Fibroblast of lung (primary cell): ENCODE measurements around the gene NHERF2. TPM values are rescaled to one million over a fixed set of nuclear protein-coding genes. Genes with fewer than 3 reads are reported as not detected.

ENCODE experiments used
- DNase-seq, 2 donors: peaks; one replicate each; pipeline versions ENCODE4 v3.0.0 to v3.0.0-alpha.2; 2010; ENCODE audit warnings: low read depth in 2 of 2
- H2AFZ ChIP-seq: 2 replicates; pipeline ENCODE4 v1.5.1; 2012; ENCODE audit warnings: low read length, control low read depth, inconsistent platforms
- H3K27ac ChIP-seq: 2 replicates; pipeline ENCODE4 v1.5.1; 2011; ENCODE audit warnings: low read length, control low read depth; ENCODE audit not compliant: insufficient read depth
- H3K27me3 ChIP-seq: 2 replicates; pipeline ENCODE4 v1.5.1; 2011; ENCODE audit warnings: mild to moderate bottlenecking, low read length; ENCODE audit not compliant: control insufficient read depth, insufficient read depth
- H3K36me3 ChIP-seq: 2 replicates; pipeline ENCODE4 v1.5.1; 2011; ENCODE audit warnings: low read length; ENCODE audit not compliant: control insufficient read depth, insufficient read depth
- H3K4me1 ChIP-seq: 2 replicates; pipeline ENCODE4 v1.5.1; 2011; ENCODE audit warnings: low read length; ENCODE audit not compliant: control insufficient read depth, insufficient read depth; ENCODE audit errors: extremely low read depth
- H3K4me2 ChIP-seq: 2 replicates; pipeline ENCODE4 v1.5.1; 2011; ENCODE audit warnings: low read length, control low read depth; ENCODE audit not compliant: insufficient read depth; ENCODE audit errors: extremely low read depth
- H3K4me3 ChIP-seq, 4 experiments: fragments of 200-600 bp in 1 of 4; sonication (generic) in 1 of 4; replicated peaks in 1 of 4; 2 replicates each; pipeline ENCODE4 v1.5.1; 2011 to 2016; ENCODE audit warnings: low read length in 4 of 4, low read depth in 3 of 4, mild to moderate bottlenecking in 3 of 4, control low read depth in 2 of 4, inconsistent platforms in 1 of 4, mixed read lengths in 1 of 4; ENCODE audit not compliant: insufficient read depth in 1 of 4; ENCODE audit errors: control extremely low read depth in 1 of 4
- H3K79me2 ChIP-seq: 2 replicates; pipeline ENCODE4 v1.5.1; 2012; ENCODE audit warnings: mild to moderate bottlenecking, low read length, inconsistent platforms; ENCODE audit not compliant: control insufficient read depth, insufficient read depth
- H3K9ac ChIP-seq: 2 replicates; pipeline ENCODE4 v1.5.1; 2011; ENCODE audit warnings: mild to moderate bottlenecking, low read length, control low read depth; ENCODE audit not compliant: insufficient read depth
- H3K9me3 ChIP-seq: 2 replicates; pipeline ENCODE4 v1.5.1; 2012; ENCODE audit warnings: low read depth, low read length; ENCODE audit not compliant: control insufficient read depth, insufficient read depth
- H4K20me1 ChIP-seq: 2 replicates; pipeline ENCODE4 v1.5.1; 2011; ENCODE audit warnings: low read length; ENCODE audit not compliant: control insufficient read depth, insufficient read depth; ENCODE audit errors: extremely low read depth
- EZH2 ChIP-seq: IDR thresholded peaks from 2 replicates; pipeline ENCODE4 v1.5.1; 2012; ENCODE audit warnings: low read length, control low read depth, mild to moderate bottlenecking; ENCODE audit errors: missing control alignments
- polyA plus RNA-seq, 2 donors: library from polyadenylated mRNA; depleted of rRNA in 1 of 2; stranded (reverse) in 1 of 2; unstranded in 1 of 2; fragments of >200 nt; gene quantifications; 2 replicates each; pipeline ENCODE4 v1.2.1, GENCODE V29; 2011 to 2012; ENCODE audit warnings: missing spikeins in 1 of 2
- total RNA-seq: library from RNA; depleted of rRNA; stranded (reverse); fragments of >200 nt; gene quantifications from 2 replicates; pipeline ENCODE4 v1.2.1, GENCODE V29; 2014
- TF ChIP-seq, protein P1 (sequence below), 2 donors: IDR thresholded peaks in 1 of 2; conservative IDR thresholded peaks in 1 of 2; 1 replicate in 1 of 2; 2 replicates in 1 of 2; pipeline ENCODE4 v1.5.1; 2011 to 2012; ENCODE audit warnings: low read length in 2 of 2, control low read depth in 1 of 2, inconsistent platforms in 1 of 2, low read depth in 1 of 2, mild to moderate bottlenecking in 1 of 2

Gene NHERF2
- total and polyA plus RNA-seq, 2 donors (not counting 1 experiment from before 2014, with no cell fraction given) = 21.5 to 38.0 TPM

DNA sequence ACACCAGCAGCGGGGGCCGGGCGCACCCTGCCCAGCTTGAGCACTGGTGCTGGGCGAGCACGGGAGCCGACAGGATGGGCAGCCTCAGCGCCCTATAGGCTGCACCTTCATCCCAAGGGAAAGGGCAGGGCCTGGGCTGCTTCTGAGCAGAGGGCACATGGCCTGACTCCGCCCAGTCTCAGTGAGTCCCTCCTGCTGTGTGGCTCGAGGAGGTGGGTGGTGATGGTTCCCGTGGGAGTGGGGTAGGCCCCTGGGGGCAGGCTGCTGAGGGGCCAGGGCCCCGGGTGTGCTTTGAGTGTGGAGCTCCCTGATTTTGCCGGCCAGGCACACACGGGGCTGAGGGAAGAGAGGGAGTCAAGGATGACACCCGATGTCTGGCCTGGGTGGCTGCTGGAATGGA is 59.0 kb downstream of the NHERF2 start:
- no peaks in the 10 kb centered on the region for H3K9me3 ChIP-seq
- H2AFZ ChIP-seq = no peak overlapping the region
- H3K27me3 ChIP-seq = no peaks in the 10 kb centered on the region
- no peak overlapping the region for H3K4me3 ChIP-seq
- no peak overlapping the region for H3K27ac ChIP-seq
- H3K4me1 ChIP-seq = peaks cover 6% of the 10 kb centered on the region
- DNase-seq = no peak
- no peaks in the 10 kb centered on the region for H3K79me2 ChIP-seq
- TF ChIP-seq, protein P1, sequence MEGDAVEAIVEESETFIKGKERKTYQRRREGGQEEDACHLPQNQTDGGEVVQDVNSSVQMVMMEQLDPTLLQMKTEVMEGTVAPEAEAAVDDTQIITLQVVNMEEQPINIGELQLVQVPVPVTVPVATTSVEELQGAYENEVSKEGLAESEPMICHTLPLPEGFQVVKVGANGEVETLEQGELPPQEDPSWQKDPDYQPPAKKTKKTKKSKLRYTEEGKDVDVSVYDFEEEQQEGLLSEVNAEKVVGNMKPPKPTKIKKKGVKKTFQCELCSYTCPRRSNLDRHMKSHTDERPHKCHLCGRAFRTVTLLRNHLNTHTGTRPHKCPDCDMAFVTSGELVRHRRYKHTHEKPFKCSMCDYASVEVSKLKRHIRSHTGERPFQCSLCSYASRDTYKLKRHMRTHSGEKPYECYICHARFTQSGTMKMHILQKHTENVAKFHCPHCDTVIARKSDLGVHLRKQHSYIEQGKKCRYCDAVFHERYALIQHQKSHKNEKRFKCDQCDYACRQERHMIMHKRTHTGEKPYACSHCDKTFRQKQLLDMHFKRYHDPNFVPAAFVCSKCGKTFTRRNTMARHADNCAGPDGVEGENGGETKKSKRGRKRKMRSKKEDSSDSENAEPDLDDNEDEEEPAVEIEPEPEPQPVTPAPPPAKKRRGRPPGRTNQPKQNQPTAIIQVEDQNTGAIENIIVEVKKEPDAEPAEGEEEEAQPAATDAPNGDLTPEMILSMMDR (conservative IDR thresholded peaks at IDR 0.05 in 1 of 2, IDR thresholded peaks at IDR 0.05 in 1 of 2; ENCODE audit: low read depth in 1 of 2, low read length in 2 of 2) = no peak
- no peak for TF ChIP-seq EZH2
- H3K9ac ChIP-seq = no peak overlapping the region
- H3K36me3 ChIP-seq = peaks cover 78% of the 10 kb centered on the region
- H4K20me1 ChIP-seq = no peaks in the 10 kb centered on the region
- no peak overlapping the region for H3K4me2 ChIP-seq

DNA sequence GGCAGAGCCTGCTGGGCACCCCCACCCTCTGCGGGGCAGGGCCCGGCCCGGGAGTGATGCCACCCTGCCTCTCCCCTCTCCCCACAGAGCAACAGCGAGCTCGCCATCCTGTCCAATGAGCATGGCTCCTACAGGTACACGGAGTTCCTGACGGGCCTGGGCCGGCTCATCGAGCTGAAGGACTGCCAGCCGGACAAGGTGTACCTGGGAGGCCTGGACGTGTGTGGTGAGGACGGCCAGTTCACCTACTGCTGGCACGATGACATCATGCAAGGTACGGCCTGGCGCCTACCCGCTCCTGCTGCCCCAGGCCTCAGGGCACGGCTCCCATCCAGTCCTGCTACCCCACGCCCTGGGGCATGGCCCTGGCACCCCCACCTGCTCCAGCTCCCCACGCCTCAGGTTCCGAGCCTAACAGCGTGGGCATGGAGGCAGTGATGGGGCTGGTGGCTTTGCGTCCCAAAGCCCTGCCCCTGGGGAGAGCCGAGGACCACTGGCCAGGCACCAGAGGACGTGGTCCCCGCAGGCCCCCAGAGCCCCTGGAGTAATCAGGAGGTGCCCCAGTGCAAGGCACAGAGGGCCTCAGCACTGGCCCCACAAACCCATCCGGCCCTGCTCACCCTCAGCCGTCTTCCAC is 59.5 kb downstream of the NHERF2 start:
- no peak for DNase-seq
- Histone ChIP-seq H3K4me2 (no peak overlapping the region), H3K27ac (no peak overlapping the region), H3K36me3 (peaks cover 81% of the 10 kb centered on the region), H3K4me3 (no peak overlapping the region), H3K79me2 (no peaks in the 10 kb centered on the region), H3K27me3 (no peaks in the 10 kb centered on the region), H4K20me1 (no peaks in the 10 kb centered on the region), H3K9me3 (no peaks in the 10 kb centered on the region), H3K9ac (no peak overlapping the region), H3K4me1 (peaks cover 6% of the 10 kb centered on the region), H2AFZ (no peak overlapping the region)
- no peak for TF ChIP-seq EZH2
- TF ChIP-seq, protein P1 (conservative IDR thresholded peaks at IDR 0.05 in 1 of 2, IDR thresholded peaks at IDR 0.05 in 1 of 2; ENCODE audit: low read depth in 1 of 2, low read length in 2 of 2) = no peak

DNA sequence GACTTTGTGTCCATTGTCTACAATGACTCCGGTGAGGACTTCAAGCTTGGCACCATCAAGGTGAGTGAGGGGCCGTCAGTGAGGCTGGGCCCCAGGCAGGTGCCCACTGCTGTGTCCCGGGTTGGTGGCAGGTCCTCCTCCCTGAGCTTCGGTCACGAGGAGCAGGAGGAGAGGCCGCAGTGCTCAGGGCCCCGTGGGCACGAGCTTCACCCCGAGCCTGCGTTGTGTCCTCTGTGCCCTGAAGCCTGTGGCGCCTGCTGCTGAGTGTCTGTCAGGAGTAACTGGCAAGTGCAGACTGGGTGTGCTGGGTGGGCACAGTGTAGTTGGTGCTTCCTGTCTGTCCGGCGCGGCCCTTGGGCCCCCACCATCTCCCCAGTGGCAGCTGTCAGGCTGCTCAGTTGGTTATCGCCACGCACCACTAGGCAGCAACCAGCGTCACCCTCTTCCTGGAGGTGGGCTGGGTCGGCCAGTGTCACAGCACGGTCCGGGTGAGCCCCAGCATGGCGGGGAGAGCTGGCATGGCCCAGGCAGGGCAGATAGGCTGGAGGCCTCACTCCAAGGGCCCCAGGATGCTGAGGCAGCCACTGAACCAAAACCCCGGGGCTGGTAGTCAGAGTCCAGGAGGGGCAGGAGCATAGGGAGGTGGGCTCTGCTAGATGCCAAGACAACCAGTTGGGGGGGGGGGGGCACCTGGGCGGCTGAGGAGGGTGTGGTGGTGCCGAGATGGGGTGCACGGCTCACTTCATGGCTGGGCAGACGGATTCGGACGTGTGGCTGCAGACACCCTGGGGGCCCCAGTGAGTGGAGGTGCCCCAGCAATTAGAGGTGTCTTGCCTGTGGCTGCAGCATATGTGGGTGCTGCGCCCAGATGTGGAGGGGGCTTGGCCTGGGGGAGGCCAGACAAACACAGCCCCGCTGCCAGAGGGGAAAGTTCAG is 60.4 kb downstream of the NHERF2 start:
- TF ChIP-seq EZH2 = no peak
- TF ChIP-seq, protein P1 (conservative IDR thresholded peaks at IDR 0.05 in 1 of 2, IDR thresholded peaks at IDR 0.05 in 1 of 2; ENCODE audit: low read depth in 1 of 2, low read length in 2 of 2) = no peak
- no peaks in the 10 kb centered on the region for H3K9me3 ChIP-seq
- H3K4me3 ChIP-seq = no peak overlapping the region
- no peak for DNase-seq
- H4K20me1 ChIP-seq = no peaks in the 10 kb centered on the region
- H3K4me1 ChIP-seq = peaks cover 4% of the 10 kb centered on the region
- no peak overlapping the region for H3K27ac ChIP-seq
- no peak overlapping the region for H3K9ac ChIP-seq
- H2AFZ ChIP-seq = no peak overlapping the region
- peaks cover 83% of the 10 kb centered on the region for H3K36me3 ChIP-seq
- no peak overlapping the region for H3K4me2 ChIP-seq
- H3K79me2 ChIP-seq = no peaks in the 10 kb centered on the region
- no peaks in the 10 kb centered on the region for H3K27me3 ChIP-seq
